HG02763 (cell line): ENCODE results near the gene USB1.

Experiments
- ATAC-seq: cut with Tn5 transposase; IDR thresholded peaks from one replicate; pipeline ENCODE4 v1.9.1; 2021; ENCODE audit warnings: mild to moderate bottlenecking, moderate library complexity; ENCODE audit not compliant: unreplicated experiment

USB1 gene

DNA sequence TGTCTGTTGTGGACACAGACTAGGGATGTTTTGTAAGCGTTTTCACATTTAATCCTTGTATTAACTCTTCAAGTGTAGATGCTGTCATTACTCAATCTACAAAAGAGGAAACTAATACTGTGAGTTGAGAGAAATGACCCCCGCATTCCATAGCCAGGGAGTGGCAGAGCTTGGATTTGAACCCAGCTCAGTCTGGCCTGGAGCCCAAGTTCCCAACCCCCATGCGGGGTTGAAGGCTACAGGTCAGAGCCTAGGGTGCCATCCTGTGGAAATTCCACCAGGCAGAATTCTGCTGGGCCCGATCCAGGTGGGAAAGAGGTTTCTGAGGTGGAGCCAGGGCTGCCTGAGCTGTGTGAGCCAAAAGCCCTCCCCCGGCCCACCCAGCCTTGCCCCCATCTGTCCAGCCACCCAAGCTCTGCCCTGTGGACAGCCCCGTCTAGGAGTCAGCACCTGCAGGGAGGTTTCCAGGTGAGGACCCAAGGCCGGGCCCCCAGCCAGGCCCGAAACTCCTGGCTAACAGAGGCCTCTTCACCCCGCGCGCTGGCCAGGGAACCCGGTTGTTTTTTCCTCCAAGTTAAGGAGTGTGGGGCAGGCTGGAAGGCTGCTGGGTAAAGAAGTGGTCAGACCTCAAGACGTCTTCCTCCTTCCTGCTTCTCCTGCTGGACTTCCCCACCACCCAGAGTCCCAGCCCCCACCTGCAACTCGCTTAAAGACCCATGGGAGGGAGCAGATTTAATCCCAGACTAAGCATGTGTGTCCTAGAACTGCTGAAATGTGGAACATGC, 30.0 kb downstream of the USB1 start:
- no peak for ATAC-seq

DNA sequence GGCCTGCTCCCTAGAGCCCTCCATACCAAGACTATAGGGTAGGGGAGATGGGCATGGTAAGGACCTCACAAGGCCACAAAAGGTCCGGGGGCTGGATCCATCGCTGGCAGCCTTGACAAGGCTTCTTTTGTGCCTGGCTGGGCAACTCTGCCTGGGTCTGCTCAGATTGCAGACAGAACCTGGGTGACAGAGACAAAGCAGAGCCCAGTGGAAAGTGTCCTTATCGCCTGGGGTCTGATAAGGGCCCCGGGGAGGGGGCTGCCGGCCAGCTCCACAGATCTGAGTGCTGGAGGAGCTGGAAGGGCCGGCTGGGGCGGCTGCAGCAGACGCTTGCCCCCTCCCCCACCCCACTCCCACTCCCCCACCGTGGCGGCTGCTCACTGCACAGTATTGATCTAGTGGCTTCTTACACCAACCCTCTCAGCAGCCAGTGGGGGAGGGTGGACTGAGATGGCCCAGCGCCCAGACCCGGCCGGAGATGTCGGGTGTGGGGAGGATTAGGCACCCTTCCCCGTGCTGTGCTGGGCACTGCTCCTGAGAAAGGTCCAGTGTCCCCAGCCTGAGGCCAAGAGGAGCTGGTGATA, 31.6 kb downstream of the USB1 start:
- no peak for ATAC-seq

DNA sequence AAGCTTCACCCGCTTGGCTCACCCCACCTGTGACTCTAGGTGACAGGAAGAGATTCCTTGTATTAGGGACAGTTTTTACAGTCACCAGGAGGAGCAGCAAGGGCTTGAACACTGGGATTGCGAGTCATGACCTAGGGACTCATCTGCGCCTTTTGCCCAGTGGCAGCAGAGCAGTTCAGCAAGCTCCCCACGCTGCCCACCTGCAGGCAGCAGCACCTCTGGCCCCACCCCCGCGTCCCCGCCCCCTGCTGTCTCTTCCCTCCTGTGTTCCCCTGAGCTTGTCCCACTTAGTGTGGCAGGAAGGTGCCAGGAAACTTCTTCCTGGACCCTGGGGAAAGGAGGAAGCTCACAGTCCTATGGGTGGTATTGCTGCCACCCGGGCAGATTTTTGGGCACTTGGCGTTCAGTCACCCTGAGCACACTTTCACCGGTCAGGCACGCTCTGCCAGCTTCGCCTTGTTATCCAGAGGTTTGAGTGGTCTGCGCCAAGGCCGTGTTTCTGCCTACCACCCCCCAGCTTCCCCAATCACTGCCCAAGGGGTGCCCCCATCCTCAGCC, 33.0 kb downstream of the USB1 start:
- ATAC-seq: no peak

DNA sequence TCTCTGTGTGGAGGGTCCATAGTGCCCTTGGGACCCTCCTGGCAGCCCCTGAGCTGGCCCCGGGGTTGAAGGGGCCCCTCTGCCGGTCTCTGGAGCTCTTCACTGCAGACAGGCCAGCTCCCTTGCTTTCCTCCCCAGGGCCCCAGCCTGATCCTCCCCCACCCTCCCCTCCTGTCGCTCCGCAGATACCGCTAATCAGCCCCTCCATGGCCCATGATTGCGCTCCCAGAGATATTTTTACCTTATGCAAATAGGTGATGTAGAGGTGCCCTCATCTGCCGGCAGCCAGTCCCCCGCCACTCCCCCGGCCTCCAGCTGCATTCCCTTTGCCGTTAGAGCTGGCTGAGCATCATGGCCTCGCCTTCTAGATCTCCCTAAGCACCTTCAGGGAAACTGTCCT, 33.6 kb downstream of the USB1 start:
- ATAC-seq: no peak

DNA sequence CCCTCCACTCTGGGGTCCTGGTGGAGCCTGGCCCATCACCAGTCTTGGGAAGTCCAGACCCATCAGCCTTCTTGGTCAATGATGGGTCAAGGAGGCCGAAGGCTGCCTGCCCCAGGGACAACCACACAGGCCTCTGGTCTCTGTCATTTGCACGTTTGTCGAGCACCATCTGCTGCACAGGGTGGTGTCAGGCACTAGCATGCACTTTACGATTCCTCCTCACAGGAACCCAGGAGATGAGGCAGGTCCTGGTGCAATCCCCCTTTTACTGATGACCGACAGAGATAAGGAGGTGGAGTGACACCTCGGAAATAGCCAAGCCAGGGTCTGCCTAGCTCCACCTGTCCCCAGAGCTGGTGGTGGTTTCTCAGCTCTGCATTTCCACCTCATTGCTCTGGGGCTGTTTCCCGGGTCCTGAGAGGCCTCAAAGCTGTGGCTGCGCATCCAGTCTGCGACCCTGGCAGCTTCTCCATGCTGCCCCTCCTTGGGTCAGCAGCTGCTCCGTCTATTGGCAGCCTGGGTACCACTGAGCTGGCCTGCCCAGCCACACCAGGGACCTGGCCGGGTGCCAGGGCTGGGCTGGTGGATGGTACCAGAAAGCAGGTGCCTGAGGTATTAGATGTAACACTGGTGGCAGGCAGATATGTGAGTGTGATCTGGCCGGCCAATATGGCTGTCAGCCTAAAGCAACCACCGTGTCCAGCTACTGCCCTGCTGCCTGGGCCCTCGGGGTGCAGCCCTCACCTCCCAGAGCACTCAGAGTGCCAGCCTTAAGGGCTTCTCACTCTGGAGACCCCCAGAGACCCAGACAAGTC, 34.4 kb downstream of the USB1 start:
- ATAC-seq: no peak

DNA sequence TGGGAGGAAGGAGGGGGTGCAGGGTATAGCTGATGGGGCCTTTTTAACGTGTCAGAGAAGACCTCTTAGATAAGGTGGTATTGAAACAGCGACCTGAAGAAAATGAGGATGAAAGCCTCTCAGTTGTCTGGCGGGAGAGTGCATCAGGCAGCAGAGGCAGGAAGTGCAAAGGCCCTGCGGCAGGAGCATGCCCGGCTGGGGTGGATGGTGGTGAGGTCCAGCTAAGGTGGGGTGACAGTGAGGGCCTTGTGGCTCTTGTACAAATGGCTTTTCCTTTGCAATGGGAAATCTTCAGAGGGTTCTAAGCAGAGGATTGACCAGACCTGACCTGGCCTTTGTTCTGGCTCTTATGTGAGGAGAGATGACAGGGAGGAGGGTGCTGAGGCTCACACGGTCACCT, 35.7 kb downstream of the USB1 start:
- no peak for ATAC-seq

DNA sequence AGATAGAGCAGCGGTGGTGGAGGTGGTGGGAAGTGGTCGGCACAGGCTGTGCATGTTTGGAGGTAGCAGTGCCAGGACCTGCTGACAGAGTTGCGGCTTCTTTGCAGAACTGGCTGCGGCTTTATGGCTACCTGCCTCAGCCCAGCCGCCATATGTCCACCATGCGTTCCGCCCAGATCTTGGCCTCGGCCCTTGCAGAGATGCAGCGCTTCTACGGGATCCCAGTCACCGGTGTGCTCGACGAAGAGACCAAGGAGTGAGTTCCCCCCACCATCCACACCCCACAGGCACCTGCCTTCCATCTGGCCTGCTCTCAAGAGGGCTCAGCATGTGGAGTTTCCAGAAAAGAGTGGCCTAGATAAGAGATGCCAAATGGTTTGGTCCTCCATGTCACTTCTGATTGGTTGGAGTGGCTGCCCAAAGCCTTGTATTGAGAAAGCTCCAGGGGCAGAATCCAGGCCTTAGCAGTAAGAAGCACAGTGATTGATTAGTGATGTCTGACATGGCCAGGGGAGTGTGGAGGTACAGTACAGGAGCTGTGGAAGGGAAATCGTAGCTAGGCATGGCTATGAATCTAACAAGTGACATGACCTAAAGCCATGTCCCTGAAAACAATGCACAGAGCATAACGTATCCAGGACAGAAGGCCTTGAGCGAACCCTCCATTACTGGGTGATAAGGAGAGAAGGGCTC, 36.3 kb downstream of the USB1 start:
- no peak for ATAC-seq

DNA sequence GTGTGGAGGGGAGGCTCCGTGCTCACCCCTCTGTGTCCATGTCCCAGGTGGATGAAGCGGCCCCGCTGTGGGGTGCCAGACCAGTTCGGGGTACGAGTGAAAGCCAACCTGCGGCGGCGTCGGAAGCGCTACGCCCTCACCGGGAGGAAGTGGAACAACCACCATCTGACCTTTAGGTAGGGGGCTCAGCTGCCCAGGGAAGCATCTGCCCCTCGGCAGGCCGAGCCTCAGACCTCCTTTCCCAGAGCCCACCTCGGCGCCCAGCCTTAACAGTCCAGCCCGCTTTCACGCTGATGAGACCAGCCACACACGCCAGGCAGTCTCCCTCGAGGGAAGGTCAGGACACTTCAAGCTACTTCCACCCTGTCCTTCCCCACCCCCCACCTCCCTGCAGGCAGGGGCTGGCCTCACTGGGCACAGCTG, 37.0 kb downstream of the USB1 start:
- no peak for ATAC-seq

DNA sequence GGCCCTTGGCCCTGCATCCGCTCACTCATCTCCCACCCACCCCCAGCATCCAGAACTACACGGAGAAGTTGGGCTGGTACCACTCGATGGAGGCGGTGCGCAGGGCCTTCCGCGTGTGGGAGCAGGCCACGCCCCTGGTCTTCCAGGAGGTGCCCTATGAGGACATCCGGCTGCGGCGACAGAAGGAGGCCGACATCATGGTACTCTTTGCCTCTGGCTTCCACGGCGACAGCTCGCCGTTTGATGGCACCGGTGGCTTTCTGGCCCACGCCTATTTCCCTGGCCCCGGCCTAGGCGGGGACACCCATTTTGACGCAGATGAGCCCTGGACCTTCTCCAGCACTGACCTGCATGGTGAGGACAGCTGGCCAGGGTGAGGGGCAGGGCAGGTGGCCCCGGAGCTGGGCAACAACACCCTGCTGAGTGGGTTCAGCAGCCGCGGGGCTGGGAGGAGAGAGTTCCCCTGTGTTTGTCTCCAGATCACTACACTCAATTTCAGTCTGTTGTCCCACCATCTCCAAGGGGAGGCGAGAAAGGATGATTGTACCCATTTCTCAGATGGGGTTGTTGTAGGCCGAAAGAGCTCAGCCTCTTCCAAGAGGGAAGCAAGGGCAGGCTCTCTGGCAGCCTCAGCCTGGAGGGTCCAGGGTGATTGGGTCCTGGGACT, 38.8 kb downstream of the USB1 start:
- no peak for ATAC-seq

DNA sequence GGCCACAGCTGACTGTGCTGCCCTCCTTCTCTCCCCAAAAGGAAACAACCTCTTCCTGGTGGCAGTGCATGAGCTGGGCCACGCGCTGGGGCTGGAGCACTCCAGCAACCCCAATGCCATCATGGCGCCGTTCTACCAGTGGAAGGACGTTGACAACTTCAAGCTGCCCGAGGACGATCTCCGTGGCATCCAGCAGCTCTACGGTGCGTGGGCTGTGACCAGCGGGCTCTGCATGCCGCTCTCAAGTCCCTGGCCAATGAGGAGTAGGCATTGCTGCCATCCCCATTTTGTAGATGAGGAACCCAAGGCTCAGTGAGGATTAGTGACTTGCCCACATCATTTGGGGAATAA, 39.3 kb downstream of the USB1 start:
- no peak for ATAC-seq

DNA sequence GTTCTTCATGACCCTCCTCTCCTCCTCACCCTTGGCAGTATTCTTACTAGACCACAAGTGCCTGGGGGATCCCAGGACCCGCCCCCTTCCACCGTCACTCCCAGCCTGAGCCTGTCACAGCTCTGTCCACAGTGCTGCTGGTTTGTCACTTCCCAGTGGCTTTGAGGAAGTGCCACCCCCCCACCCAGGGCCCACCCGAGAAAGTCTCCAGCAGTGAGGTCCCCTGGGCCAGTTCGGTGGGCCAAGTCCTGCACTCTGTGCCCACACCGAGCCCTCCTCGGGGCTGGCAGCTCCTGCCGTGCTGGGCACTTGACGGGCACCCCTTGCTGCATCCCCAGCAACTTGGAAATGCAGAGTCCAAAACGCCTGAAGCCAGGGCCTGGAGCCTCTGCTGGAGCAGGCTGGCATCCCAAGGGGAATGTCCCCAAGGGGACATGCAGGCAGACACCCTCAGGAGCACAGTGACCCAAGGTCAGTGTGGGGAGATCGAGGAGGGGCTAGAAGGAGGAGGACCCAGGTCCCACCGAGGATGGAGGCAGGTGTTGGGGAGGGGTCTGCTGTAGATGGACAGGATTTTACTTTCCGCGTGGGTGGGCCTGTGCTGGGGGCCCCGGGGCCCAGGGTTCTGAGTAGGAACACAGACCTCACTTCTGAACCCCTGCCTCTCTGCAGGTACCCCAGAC, 39.9 kb downstream of the USB1 start:
- ATAC-seq: no peak

DNA sequence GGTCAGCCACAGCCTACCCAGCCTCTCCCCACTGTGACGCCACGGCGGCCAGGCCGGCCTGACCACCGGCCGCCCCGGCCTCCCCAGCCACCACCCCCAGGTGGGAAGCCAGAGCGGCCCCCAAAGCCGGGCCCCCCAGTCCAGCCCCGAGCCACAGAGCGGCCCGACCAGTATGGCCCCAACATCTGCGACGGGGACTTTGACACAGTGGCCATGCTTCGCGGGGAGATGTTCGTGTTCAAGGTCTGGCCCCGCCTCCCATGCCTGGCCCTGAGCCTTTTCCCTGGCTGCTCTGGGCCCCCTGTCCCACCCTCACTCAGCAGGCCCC, 40.4 kb downstream of the USB1 start:
- ATAC-seq: no peak

DNA sequence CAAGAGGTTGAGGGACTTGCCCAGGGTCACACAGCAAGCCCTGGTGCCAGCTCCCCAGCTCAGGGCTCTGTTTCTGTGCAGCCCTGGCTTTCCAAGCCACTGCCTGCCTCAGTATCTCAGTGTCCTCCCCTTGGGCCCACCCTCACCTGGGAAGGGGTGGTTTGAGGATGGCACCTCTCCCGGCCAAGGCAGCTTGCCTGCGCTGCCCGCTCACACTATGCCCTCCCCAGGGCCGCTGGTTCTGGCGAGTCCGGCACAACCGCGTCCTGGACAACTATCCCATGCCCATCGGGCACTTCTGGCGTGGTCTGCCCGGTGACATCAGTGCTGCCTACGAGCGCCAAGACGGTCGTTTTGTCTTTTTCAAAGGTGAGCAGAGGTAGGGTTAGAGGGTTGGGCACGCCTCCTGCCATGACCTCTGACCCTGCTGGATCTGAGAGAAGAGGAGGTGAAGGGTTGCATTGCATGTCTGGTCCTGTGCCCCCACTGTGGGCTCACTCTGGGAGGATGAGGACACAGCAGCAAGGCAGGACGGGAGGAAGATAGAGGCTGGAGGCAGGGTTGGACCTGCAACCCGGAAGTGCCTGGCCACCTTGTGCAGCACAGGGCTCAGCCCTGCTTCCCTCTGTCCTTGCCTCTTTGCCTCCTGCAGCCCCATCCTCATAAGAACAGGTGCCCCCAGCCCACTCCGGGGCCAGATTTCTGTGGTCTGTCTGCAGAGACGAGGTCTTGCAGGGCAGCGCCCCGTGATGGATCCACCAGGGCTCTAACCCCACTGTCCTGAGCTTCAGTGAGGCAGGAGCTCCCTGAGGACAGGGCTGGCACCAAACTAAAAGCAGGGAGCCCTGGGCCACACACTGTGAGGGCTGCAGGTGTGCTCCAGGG, 41.0 kb downstream of the USB1 start:
- ATAC-seq: no peak

DNA sequence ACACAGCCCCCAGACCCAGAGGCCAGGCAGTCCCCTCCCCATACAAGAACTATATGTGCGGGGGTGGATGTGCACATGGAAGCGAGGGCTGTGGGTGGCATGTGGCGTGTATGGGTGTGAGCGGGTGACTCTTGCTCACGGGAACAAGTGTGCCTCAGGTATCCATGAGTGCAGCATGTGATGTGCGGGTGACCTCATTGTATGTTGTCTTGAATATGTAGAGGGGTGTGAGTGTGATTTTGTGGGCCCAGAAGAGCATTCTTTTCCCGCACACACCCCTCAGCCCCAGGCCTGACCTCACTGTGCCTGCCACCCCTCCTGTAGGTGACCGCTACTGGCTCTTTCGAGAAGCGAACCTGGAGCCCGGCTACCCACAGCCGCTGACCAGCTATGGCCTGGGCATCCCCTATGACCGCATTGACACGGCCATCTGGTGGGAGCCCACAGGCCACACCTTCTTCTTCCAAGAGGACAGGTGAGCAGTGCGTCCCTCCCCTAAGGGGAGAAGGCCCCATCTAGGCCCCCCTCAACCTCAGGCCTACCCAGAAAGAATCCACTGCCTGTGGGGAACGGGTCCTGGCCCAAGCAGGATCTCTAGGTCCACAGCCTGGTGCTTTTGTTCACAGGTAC, 41.8 kb downstream of the USB1 start:
- ATAC-seq: no peak

DNA sequence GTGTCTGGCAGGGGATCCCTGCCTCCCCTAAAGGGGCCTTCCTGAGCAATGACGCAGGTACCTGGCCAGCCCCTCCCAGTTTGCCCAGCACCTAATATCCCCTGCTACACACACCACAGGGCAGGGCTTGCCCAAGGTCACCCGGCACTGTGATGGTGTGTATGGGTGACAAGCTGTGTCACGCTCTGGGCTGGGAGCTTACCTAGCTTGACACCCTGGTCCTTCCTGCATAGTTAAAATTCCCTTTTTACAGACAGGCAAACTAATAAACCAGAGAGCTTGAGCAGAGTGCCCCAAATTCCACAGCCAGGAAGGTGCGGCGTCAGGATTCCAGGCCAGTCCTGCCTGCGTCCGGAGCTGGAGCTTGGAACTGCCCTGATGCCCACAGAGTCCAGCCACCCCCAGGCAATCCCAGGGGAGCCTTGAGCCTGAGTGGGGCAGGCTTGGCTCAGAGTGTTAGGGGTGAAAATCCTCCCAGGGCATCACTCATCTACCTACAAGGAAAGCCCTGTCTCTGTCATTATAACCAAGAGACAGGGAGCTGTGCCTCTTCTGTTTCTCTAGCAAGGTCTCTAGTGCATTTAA, 42.5 kb downstream of the USB1 start:
- ATAC-seq: no peak

DNA sequence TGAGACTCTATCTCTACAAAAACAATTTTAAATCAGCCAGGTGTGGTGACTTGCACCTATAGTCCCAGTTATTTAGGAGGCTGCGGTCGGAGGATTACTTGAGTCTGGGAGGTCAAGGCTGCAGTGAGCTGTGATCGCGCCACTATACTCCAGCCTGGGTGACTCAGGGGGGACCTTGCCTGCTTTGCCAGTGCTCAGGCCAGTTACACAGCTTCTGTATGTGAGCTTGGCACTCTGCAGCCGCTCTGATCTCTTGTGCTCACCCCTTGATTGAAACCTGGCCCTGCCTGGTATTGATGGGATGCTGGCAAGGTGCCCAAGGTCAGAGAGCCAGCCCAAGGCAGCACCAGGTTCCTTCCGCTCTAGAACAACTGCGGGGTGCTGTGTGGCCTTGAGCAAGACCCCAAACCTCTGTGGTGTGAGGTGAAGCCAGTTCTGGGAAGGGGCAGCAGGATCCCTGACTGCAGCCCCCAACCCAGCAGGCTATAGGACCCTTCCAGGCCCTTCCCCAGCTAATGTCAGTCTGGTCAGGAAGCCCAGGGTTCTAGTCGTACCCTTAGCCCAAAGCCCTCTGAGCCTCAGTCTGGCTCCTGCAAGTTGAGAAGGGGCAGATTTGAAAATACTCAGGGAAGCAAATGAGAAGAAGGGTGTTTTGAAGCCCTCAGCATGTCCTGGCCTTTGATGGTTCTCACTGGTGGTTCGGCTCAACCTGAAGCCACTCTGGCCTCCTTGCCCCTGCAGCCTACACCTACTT, 43.2 kb downstream of the USB1 start:
- ATAC-seq: no peak

DNA sequence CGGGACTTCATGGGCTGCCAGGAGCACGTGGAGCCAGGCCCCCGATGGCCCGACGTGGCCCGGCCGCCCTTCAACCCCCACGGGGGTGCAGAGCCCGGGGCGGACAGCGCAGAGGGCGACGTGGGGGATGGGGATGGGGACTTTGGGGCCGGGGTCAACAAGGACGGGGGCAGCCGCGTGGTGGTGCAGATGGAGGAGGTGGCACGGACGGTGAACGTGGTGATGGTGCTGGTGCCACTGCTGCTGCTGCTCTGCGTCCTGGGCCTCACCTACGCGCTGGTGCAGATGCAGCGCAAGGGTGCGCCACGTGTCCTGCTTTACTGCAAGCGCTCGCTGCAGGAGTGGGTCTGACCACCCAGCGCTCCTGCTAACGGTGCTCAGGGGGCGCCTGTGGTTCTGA, 43.9 kb downstream of the USB1 start:
- no peak for ATAC-seq
